Parathyroid adenoma (tissue), 2 donors: ENCODE data around the gene NCOR2.

Experiments
- H2AFZ ChIP-seq: fragments of 300-600 bp; sonication (generic); one replicate; pipeline ENCODE4 v1.7.0; 2017; ENCODE audit warnings: antibody characterized with exemption, mild to moderate bottlenecking
- H3K27ac ChIP-seq: fragments of 300-600 bp; sonication (generic); one replicate; pipeline ENCODE4 v1.7.0; 2017
- H3K27me3 ChIP-seq: fragments of 300-600 bp; sonication (generic); one replicate; pipeline ENCODE4 v1.7.0; 2017; ENCODE audit warnings: low read length; ENCODE audit not compliant: control insufficient read depth, insufficient read depth
- H3K36me3 ChIP-seq: fragments of 300-600 bp; sonication (generic); one replicate; pipeline ENCODE4 v1.7.0; 2017; ENCODE audit warnings: low read length; ENCODE audit not compliant: control insufficient read depth, insufficient read depth
- H3K4me1 ChIP-seq: fragments of 300-600 bp; sonication (generic); one replicate; pipeline ENCODE4 v1.7.0; 2017; ENCODE audit warnings: control low read depth
- H3K4me2 ChIP-seq: fragments of 300-600 bp; sonication (generic); one replicate; pipeline ENCODE4 v1.7.0; 2017; ENCODE audit warnings: low read length
- H3K4me3 ChIP-seq: fragments of 300-600 bp; sonication (generic); one replicate; pipeline ENCODE4 v1.7.0; 2017; ENCODE audit warnings: low read depth, low read length
- H3K79me2 ChIP-seq: fragments of 300-600 bp; sonication (generic); one replicate; pipeline ENCODE4 v1.7.0; 2017; ENCODE audit warnings: control low read depth
- H3K9ac ChIP-seq: fragments of 300-600 bp; sonication (generic); one replicate; pipeline ENCODE4 v1.7.0; 2017; ENCODE audit warnings: mild to moderate bottlenecking
- H3K9me3 ChIP-seq: fragments of 300-600 bp; sonication (generic); one replicate; pipeline ENCODE4 v1.7.0; 2017; ENCODE audit warnings: low read length; ENCODE audit not compliant: control insufficient read depth
- CTCF ChIP-seq: fragments of 300-600 bp; sonication (generic); IDR thresholded peaks from one replicate; pipeline ENCODE4 v1.7.0; 2017; ENCODE audit warnings: antibody characterized with exemption, mild to moderate bottlenecking
- donor health status: primary hyperparathyroidism.

The NCOR2 gene

GRCh38 chr12:124533456-124533855, 34.0 kb downstream of the NCOR2 start:
- H3K27ac ChIP-seq: no peak overlapping the region
- TF ChIP-seq CTCF: no peak

DNA sequence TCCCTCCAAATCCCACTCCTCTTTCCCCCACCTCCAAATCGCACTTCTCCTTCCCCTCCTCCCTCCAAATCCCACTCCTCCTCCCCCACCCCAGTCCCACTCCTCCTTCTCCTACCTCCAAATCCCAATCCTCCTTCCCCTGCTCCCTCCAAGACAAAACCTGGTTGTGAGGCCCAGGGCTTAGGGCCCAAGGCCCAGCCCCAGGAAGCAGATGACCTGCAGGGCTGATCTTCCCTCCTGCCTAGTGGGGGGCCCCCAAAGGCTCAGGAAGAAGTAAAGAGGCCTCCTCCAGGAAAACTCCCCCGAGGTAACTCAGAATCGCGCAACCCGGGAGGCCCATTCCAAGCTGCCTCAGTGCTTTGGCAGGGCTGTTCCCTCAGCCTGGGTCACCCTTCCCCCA, 34.4 kb downstream of the NCOR2 start:
- Histone ChIP-seq H3K27ac (no peak overlapping the region), H3K79me2 (peaks cover 55% of the 10 kb centered on the region), H3K36me3 (no peaks in the 10 kb centered on the region), H3K4me1 (peaks cover 5% of the 10 kb centered on the region), H3K4me2 (no peak overlapping the region), H3K27me3 (no peaks in the 10 kb centered on the region), H3K9ac (no peak overlapping the region), H3K4me3 (no peak overlapping the region), H2AFZ (no peak overlapping the region), H3K9me3 (no peaks in the 10 kb centered on the region)
- TF ChIP-seq CTCF: no peak

More at GRCh38 chr12:124533456-124533855, 34.0 kb downstream of the NCOR2 start:
- Histone ChIP-seq H3K9ac (no peak overlapping the region), H3K27me3 (no peaks in the 10 kb centered on the region), H3K79me2 (peaks cover 53% of the 10 kb centered on the region), H3K36me3 (no peaks in the 10 kb centered on the region), H3K4me1 (peaks cover 10% of the 10 kb centered on the region), H3K9me3 (no peaks in the 10 kb centered on the region), H3K4me2 (no peak overlapping the region), H2AFZ (no peak overlapping the region), H3K4me3 (no peak overlapping the region)

- Histone ChIP-seq H3K4me3 (no peak overlapping the region), H3K36me3 (no peaks in the 10 kb centered on the region), H3K4me2 (no peak overlapping the region), H3K27ac (no peak overlapping the region), H3K27me3 (no peaks in the 10 kb centered on the region), H3K9me3 (no peaks in the 10 kb centered on the region), H3K79me2 (peaks cover 59% of the 10 kb centered on the region), H2AFZ (no peak overlapping the region), H3K4me1 (peaks cover under 1% of the 10 kb centered on the region), H3K9ac (no peak overlapping the region)
- no peak for TF ChIP-seq CTCF
Measured at GRCh38 chr12:124532331-124532750, 35.1 kb downstream of the NCOR2 start.

DNA sequence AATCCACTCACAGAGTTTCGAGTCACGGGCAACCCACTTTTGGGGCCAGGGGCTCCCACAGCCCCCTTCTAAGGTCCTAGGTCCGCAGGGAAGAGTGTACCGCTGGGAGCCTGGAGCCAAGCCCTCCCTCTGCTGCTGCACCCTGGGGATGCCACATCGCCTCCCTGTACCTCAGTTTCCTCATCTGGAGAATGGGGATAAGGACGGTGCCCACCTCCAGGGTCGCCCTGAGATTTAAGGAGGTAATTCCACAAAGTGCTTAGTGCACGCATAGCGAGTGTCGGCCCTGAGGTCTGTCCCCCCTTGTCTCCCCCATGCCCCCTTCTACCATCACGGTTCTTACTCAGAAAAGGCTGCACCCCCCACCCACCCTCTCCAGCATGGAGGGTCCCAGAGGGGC, 35.5 kb downstream of the NCOR2 start:
- no peak overlapping the region for H3K4me3 ChIP-seq
- H3K36me3 ChIP-seq: no peaks in the 10 kb centered on the region
- no peaks in the 10 kb centered on the region for H3K9me3 ChIP-seq
- no peak overlapping the region for H3K27ac ChIP-seq
- H3K27me3 ChIP-seq: no peaks in the 10 kb centered on the region
- H3K4me2 ChIP-seq: no peak overlapping the region
- H3K4me1 ChIP-seq: no peaks in the 10 kb centered on the region
- no peak overlapping the region for H2AFZ ChIP-seq
- peaks cover 58% of the 10 kb centered on the region for H3K79me2 ChIP-seq
- TF ChIP-seq CTCF: no peak
- no peak overlapping the region for H3K9ac ChIP-seq

GRCh38 chr12:124531281-124531745, 36.1 kb downstream of the NCOR2 start:
- no peaks in the 10 kb centered on the region for H3K4me1 ChIP-seq
- H3K4me2 ChIP-seq: no peak overlapping the region
- no peak overlapping the region for H2AFZ ChIP-seq
- no peaks in the 10 kb centered on the region for H3K27me3 ChIP-seq
- peaks cover 52% of the 10 kb centered on the region for H3K79me2 ChIP-seq
- H3K36me3 ChIP-seq: no peaks in the 10 kb centered on the region
- H3K9me3 ChIP-seq: no peaks in the 10 kb centered on the region
- H3K4me3 ChIP-seq: no peak overlapping the region
- TF ChIP-seq CTCF: no peak
- no peak overlapping the region for H3K9ac ChIP-seq
- no peak overlapping the region for H3K27ac ChIP-seq
